Prostate gland (tissue), 2 donors: ENCODE measurements around the gene CEP128. TPM values are rescaled to one million over a fixed set of nuclear protein-coding genes. Genes with fewer than 3 reads are reported as not detected.

Source experiments
- DNase-seq: peaks from one replicate; pipeline ENCODE4 v3.0.0-alpha.2; 2019; ENCODE audit warnings: low spot score
- H3K27ac ChIP-seq, 2 donors: fragments of 200-600 bp; sonication (generic); 2 replicates each; pipeline ENCODE4 v1.5.1; 2017 to 2019
- H3K27me3 ChIP-seq: fragments of 200-600 bp; sonication (generic); replicated peaks from 2 replicates; pipeline ENCODE4 v1.5.1; 2019; ENCODE audit not compliant: insufficient read depth
- H3K36me3 ChIP-seq, 2 donors: fragments of 200-600 bp; sonication (generic); 1 replicate in 1 of 2; 2 replicates in 1 of 2; pipeline versions ENCODE4 v1.5.1 to v1.8.1; 2017 to 2019
- H3K4me1 ChIP-seq: fragments of 200-600 bp; sonication (generic); replicated peaks from 2 replicates; pipeline ENCODE4 v1.5.1; 2019
- H3K4me3 ChIP-seq, 2 donors: fragments of 200-600 bp; sonication (generic); 2 replicates each; pipeline ENCODE4 v1.5.1; 2017 to 2019
- H3K9me3 ChIP-seq: fragments of 200-600 bp; sonication (generic); 2 replicates; pipeline ENCODE4 v1.5.1; 2017
- CTCF ChIP-seq, 4 experiments: fragments of 200-600 bp in 2 of 4; fragments of 450-650 bp in 2 of 4; sonication (generic) in 2 of 4; IDR thresholded peaks; 1 replicate in 3 of 4; 2 replicates in 1 of 4; pipeline ENCODE4 v1.5.1; 2016 to 2019; ENCODE audit warnings: antibody characterized with exemption in 4 of 4, mild to moderate bottlenecking in 2 of 4, moderate library complexity in 2 of 4
- POLR2A ChIP-seq: fragments of 450-650 bp; IDR thresholded peaks from one replicate; pipeline ENCODE4 v1.6.1; 2016; ENCODE audit warnings: antibody characterized with exemption, mild to moderate bottlenecking
- POLR2AphosphoS5 ChIP-seq: sonication (generic); formaldehyde crosslinking; IDR thresholded peaks from one replicate; pipeline ENCODE4 v1.6.1; 2017; ENCODE audit warnings: antibody characterized with exemption
- WGBS: methylation state at CpG from one replicate; pipeline ENCODE4 v1.1.5; 2018; 5-methylcytosine and 5-hydroxymethylcytosine counted together
- intact Hi-C: fragments of 100-400 bp; cut with DNase I; formaldehyde crosslinking; loops from one replicate; pipeline ENCODE4 v1.14.2; 2022
- total RNA-seq, 2 donors: library from RNA; depleted of rRNA; stranded (reverse); fragments of >200 nt; gene quantifications; one replicate each; pipeline ENCODE4 v1.1.0, GENCODE V29; 2016

Gene CEP128
- total RNA-seq, 2 donors from 2014 or later: 6.4 to 7.3 TPM

DNA sequence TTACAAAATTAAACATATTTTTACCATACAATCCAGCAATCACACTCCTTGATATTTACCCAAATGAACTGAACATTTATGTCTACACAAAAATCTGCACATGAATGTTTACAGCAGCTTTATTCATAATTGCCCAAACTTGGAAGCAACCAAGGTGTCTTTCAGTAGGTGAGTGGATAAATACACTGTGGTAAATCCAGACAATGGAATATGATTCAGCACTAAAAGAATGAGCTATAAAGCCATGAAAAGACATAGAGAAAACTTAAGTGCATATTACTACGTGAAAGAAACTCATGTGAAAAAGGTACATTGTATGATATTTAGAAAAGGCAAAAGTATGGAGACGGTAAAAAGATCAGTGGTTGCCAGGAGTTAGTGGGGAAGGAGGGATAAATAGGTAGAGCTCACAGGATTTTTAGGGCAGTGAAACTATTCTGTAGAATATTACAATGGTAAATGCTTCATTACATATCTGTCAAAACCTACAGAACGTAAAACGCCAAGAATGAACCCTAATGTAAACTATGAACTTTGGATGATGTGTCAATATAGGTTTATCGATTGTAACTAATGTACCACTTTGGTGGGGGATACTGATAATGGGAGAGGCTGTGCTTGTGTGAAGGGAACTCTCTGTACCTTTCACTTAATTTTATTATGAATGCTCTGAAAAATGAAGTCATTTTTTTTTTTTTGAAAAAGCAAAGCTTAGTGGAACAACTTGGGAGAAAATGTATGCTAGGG, 295.7 kb downstream of the CEP128 start:
- H3K27ac ChIP-seq: no peak overlapping the region
- H3K27me3 ChIP-seq: no peaks in the 10 kb centered on the region
- intact Hi-C loops: no loop called here
- no peaks in the 10 kb centered on the region for H3K4me1 ChIP-seq
- no peak for DNase-seq
- H3K9me3 ChIP-seq: no peaks in the 10 kb centered on the region
- H3K4me3 ChIP-seq: no peak overlapping the region
- WGBS: 91% methylated on average over 5 of the region's 5 CpGs
- no peaks in the 10 kb centered on the region for H3K36me3 ChIP-seq
- TF ChIP-seq POLR2AphosphoS5 (no peak), CTCF (IDR thresholded peaks at IDR 0.05) (no peak), POLR2A (no peak)

- intact Hi-C loops: no loop called here
- Histone ChIP-seq H3K36me3 (no peaks in the 10 kb centered on the region), H3K4me1 (no peaks in the 10 kb centered on the region), H3K27ac (no peak overlapping the region), H3K9me3 (no peaks in the 10 kb centered on the region), H3K4me3 (no peak overlapping the region), H3K27me3 (no peaks in the 10 kb centered on the region)
- DNase-seq: no peak
- WGBS: 82% methylated on average over 2 of the region's 2 CpGs
- TF ChIP-seq POLR2A (no peak), CTCF (IDR thresholded peaks at IDR 0.05) (no peak), POLR2AphosphoS5 (no peak)
Observed at GRCh38 chr14:80644826-80645225, 296.7 kb downstream of the CEP128 start.

GRCh38 chr14:80638620-80639515, 302.7 kb downstream of the CEP128 start:
- no peak overlapping the region for H3K27ac ChIP-seq
- H3K4me1 ChIP-seq: no peaks in the 10 kb centered on the region
- H3K4me3 ChIP-seq: no peak overlapping the region
- intact Hi-C loops: no loop called here
- H3K36me3 ChIP-seq: no peaks in the 10 kb centered on the region
- WGBS: 84% methylated on average over 6 of the region's 6 CpGs
- H3K27me3 ChIP-seq: no peaks in the 10 kb centered on the region
- no peak for TF ChIP-seq CTCF (IDR thresholded peaks at IDR 0.05)
- no peak for TF ChIP-seq POLR2A
- no peak for TF ChIP-seq POLR2AphosphoS5
- no peaks in the 10 kb centered on the region for H3K9me3 ChIP-seq
- no peak for DNase-seq

- no peak overlapping the region for H3K27ac ChIP-seq
Observed at GRCh38 chr14:80637756-80638619, 303.6 kb downstream of the CEP128 start.

More at GRCh38 chr14:80637756-80638619, 303.6 kb downstream of the CEP128 start:
- H3K4me1 ChIP-seq: no peaks in the 10 kb centered on the region
- DNase-seq: no peak
- intact Hi-C loops: no loop called here
- H3K9me3 ChIP-seq: no peaks in the 10 kb centered on the region
- no peak overlapping the region for H3K4me3 ChIP-seq
- H3K36me3 ChIP-seq: no peaks in the 10 kb centered on the region
- 80% methylated on average over 10 of the region's 10 CpGs for WGBS
- TF ChIP-seq POLR2AphosphoS5: no peak
- no peak for TF ChIP-seq CTCF (IDR thresholded peaks at IDR 0.05)
- no peak for TF ChIP-seq POLR2A
- H3K27me3 ChIP-seq: no peaks in the 10 kb centered on the region
